Loucy (cell line): ENCODE data around the gene GIPC2.
A peak's percentile ranks its signal among the peaks of the same experiment; 100 is the strongest.

Source experiments
- H2AFZ ChIP-seq: fragments of 200-600 bp; sonication (generic); 2 replicates; pipeline ENCODE4 v1.6.0; 2016; ENCODE audit warnings: antibody characterized with exemption, mild to moderate bottlenecking, low read length, moderate library complexity
- H3F3A ChIP-seq: fragments of 200-600 bp; 2 replicates; pipeline ENCODE4 v1.6.0; 2016; ENCODE audit warnings: antibody characterized with exemption, low read depth, mild to moderate bottlenecking
- H3K27me3 ChIP-seq: fragments of 200-600 bp; sonication (generic); 2 replicates; pipeline ENCODE4 v1.6.1; 2014; ENCODE audit warnings: low read length, mild to moderate bottlenecking; ENCODE audit not compliant: insufficient read depth, poor library complexity, severe bottlenecking
- H3K36me3 ChIP-seq: fragments of 200-600 bp; sonication (generic); 2 replicates; pipeline ENCODE4 v1.6.1; 2016; ENCODE audit warnings: low read length; ENCODE audit not compliant: insufficient read depth
- H3K4me1 ChIP-seq: fragments of 200-600 bp; sonication (generic); 2 replicates; pipeline ENCODE4 v1.5.1; 2014; ENCODE audit warnings: low read length, mild to moderate bottlenecking; ENCODE audit not compliant: insufficient read depth, poor library complexity, severe bottlenecking
- H3K4me2 ChIP-seq: fragments of 200-600 bp; sonication (generic); 2 replicates; pipeline ENCODE4 v1.6.0; 2014; ENCODE audit warnings: antibody characterized with exemption, low read length, low read depth, mild to moderate bottlenecking; ENCODE audit not compliant: poor library complexity, severe bottlenecking
- H3K4me3 ChIP-seq: fragments of 200-600 bp; sonication (generic); 2 replicates; pipeline ENCODE4 v1.5.1; 2014; ENCODE audit warnings: low read length, mild to moderate bottlenecking, mixed read lengths; ENCODE audit not compliant: poor library complexity, severe bottlenecking
- H3K79me2 ChIP-seq: fragments of 200-600 bp; sonication (generic); 2 replicates; pipeline ENCODE4 v1.6.1; 2014; ENCODE audit warnings: low read length; ENCODE audit not compliant: insufficient read depth
- H3K9ac ChIP-seq: fragments of 200-600 bp; sonication (generic); 2 replicates; pipeline ENCODE4 v1.6.0; 2014; ENCODE audit warnings: mild to moderate bottlenecking, low read depth, low read length, moderate library complexity; ENCODE audit not compliant: poor library complexity, severe bottlenecking
- H3K9me2 ChIP-seq: fragments of 200-600 bp; sonication (generic); replicated peaks from 2 replicates; pipeline ENCODE4 v1.6.1; 2016; ENCODE audit warnings: low read depth, low read length, mixed read lengths
- H3K9me3 ChIP-seq: fragments of 200-600 bp; sonication (generic); 2 replicates; pipeline ENCODE4 v1.6.1; 2014; ENCODE audit warnings: mild to moderate bottlenecking, antibody characterized with exemption, low read length, low read depth; ENCODE audit not compliant: insufficient read depth
- H4K20me1 ChIP-seq: fragments of 200-600 bp; sonication (generic); 2 replicates; pipeline ENCODE4 v1.6.0; 2014; ENCODE audit warnings: antibody characterized with exemption, low read length, mild to moderate bottlenecking; ENCODE audit not compliant: insufficient read depth, poor library complexity, severe bottlenecking
- CTCF ChIP-seq: fragments of 200-600 bp; sonication (generic); conservative IDR thresholded peaks from 2 replicates; pipeline ENCODE4 v1.5.1; 2014; ENCODE audit warnings: mild to moderate bottlenecking, antibody characterized with exemption, low read length
- EZH2phosphoT487 ChIP-seq: fragments of 200-600 bp; IDR thresholded peaks from 2 replicates; pipeline ENCODE4 v1.6.1; 2018; ENCODE audit warnings: antibody characterized with exemption, mild to moderate bottlenecking, moderate library complexity, borderline replicate concordance

GIPC2 gene

DNA sequence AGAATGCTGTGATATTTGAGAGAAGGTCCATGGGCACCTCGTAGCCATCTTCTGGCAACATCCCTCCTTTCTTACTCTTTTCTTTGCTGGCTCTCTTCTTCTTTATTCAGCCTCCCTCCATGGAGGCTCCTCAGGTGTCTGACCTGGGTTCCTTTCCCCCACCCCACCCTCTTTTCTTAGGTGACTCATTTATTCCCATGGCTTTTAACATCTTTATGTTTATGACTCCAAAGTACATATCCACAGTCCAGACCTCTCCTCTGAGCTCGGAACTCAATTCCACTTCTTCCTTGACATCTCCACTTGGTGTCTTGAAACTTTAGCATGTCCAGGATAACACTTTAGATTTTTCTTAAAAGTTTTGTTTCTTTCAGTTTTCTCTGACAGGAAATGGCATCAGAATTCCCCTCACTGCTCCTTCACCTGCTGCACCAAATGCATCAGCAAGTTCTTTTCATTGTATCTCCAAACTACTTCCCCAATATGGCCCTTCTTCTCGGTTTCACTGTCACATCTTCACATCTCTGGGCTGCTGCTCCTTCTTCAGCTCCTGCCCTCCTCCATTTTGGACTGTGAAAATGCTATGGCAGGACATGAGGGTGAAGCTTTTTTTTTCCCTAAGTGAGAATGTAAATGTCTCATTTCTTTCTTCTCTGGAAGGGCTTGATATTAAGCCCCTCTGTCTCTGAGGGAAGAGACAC lies 95.9 kb downstream of the GIPC2 start:
- no peaks in the 10 kb centered on the region for H3K4me1 ChIP-seq
- H4K20me1 ChIP-seq, result no peaks in the 10 kb centered on the region
- no peaks in the 10 kb centered on the region for H3K79me2 ChIP-seq
- no peaks in the 10 kb centered on the region for H3K9me2 ChIP-seq
- H3K4me3 ChIP-seq, result no peak overlapping the region
- H3K36me3 ChIP-seq, result no peaks in the 10 kb centered on the region
- no peak overlapping the region for H3K4me2 ChIP-seq
- no peaks in the 10 kb centered on the region for H3F3A ChIP-seq
- no peaks in the 10 kb centered on the region for H3K27me3 ChIP-seq
- peak overlapping the region; percentile 1; the same call in 1 of the 2 replicates for H2AFZ ChIP-seq
- no peak for TF ChIP-seq CTCF
- no peak for TF ChIP-seq EZH2phosphoT487
- H3K9me3 ChIP-seq, result no peaks in the 10 kb centered on the region
- H3K9ac ChIP-seq, result no peak overlapping the region

DNA sequence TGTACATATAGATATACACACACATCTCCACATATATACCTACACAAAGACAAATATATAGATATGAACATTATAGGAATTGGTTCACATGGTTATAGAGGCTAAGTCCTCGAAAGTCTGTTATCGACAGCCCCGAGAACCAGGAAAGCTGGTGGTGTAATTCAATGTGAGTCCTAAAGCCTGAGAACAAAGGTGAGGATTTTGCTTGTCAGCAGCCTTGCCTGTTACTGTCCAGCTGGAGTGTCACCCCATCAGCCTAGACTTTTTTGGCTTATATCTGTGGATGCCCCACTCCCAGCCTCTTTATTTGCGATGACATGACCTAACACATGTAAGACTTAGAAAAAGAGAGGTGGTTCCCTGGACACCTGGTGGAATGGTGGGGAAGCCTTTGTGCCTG lies 97.0 kb downstream of the GIPC2 start:
- H3K36me3 ChIP-seq, result no peaks in the 10 kb centered on the region

DNA sequence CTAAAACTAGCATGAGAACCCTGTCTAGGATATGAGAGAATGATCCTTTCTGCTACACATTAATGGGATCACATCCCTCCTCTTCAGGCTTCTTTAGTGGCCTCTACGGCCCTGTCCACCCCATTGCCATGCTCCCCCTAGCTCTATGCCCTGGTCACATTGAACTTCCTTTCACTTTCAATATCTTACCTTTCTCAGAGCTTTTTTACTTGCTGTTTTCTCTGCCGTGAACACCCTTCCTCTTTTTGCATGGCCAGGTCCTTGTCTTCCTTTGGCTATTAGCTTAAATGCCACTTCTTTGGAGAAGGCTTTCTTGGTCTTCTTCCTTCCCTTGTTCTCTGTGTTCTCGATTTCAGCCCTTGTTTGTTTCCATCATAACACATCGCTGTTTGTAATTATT lies 97.4 kb downstream of the GIPC2 start:
- Histone ChIP-seq H3K36me3 (no peaks in the 10 kb centered on the region), H3K79me2 (no peaks in the 10 kb centered on the region), H3K4me3 (peak overlapping the region; percentile 46), H3K4me2 (peak overlapping the region; percentile 50), H3F3A (no peaks in the 10 kb centered on the region), H3K4me1 (no peaks in the 10 kb centered on the region), H3K27me3 (no peaks in the 10 kb centered on the region), H3K9ac (no peak overlapping the region), H2AFZ (peak overlapping the region; percentile 86), H3K9me3 (no peaks in the 10 kb centered on the region), H3K9me2 (no peaks in the 10 kb centered on the region), H4K20me1 (no peaks in the 10 kb centered on the region)
- TF ChIP-seq CTCF, result no peak
- no peak for TF ChIP-seq EZH2phosphoT487

More for the DNA sequence above, 97.0 kb downstream of the GIPC2 start:
- peak overlapping the region; percentile 50 for H3K4me2 ChIP-seq
- peak overlapping the region; percentile 46 for H3K4me3 ChIP-seq
- no peaks in the 10 kb centered on the region for H4K20me1 ChIP-seq
- no peaks in the 10 kb centered on the region for H3K9me2 ChIP-seq
- H2AFZ ChIP-seq, result peak overlapping the region; percentile 86
- H3F3A ChIP-seq, result no peaks in the 10 kb centered on the region
- H3K79me2 ChIP-seq, result no peaks in the 10 kb centered on the region
- no peak overlapping the region for H3K9ac ChIP-seq
- H3K27me3 ChIP-seq, result no peaks in the 10 kb centered on the region
- H3K9me3 ChIP-seq, result no peaks in the 10 kb centered on the region
- TF ChIP-seq EZH2phosphoT487 (no peak), CTCF (no peak)
- H3K4me1 ChIP-seq, result no peaks in the 10 kb centered on the region
